Panc1 (cell line): ENCODE measurements around the gene COPS8.

Source experiments
- CTCF ChIP-seq: fragments of 450-650 bp; IDR thresholded peaks from 2 replicates; pipeline ENCODE4 v1.5.1; 2017; ENCODE audit warnings: mild to moderate bottlenecking
- POLR2AphosphoS5 ChIP-seq: IDR thresholded peaks from 2 replicates; pipeline ENCODE4 v1.6.1; 2012; ENCODE audit warnings: mild to moderate bottlenecking, low read depth, low read length, moderate library complexity
- REST ChIP-seq, 2 experiments: IDR thresholded peaks; 2 replicates each; pipeline ENCODE4 v1.6.1; 2011 to 2012; ENCODE audit warnings: low read depth in 2 of 2, control low read depth in 1 of 2, low read length in 1 of 2, mild to moderate bottlenecking in 1 of 2, moderate library complexity in 1 of 2; ENCODE audit not compliant: insufficient read depth in 1 of 2
- TCF7L2 ChIP-seq: IDR thresholded peaks from 2 replicates; pipeline ENCODE4 v1.6.1; 2011; ENCODE audit warnings: mild to moderate bottlenecking, low read depth, low read length, inconsistent platforms

- TF ChIP-seq CTCF, result no peak
- no peak for TF ChIP-seq REST (IDR thresholded peaks at IDR 0.05; ENCODE audit: insufficient read depth in 1 of 2, low read depth in 2 of 2, low read length in 1 of 2)
- no peak for TF ChIP-seq TCF7L2
- no peak for TF ChIP-seq POLR2AphosphoS5
Measured at GRCh38 chr2:237102428-237102827, 16.7 kb downstream of the COPS8 start.
